HEK293 (cell line): Measurements from ENCODE around the gene CLMN.

Source experiments
- HOXC10 ChIP-seq: sonication (generic); formaldehyde crosslinking; IDR thresholded peaks from 2 replicates; pipeline ENCODE4 v1.8.1; 2023; ENCODE audit warnings: mild to moderate bottlenecking, missing genetic modification reagents
- KLF1 ChIP-seq: fragments of 450-650 bp; formaldehyde crosslinking; IDR thresholded peaks from 2 replicates; pipeline ENCODE4 v1.5.1; 2016; ENCODE audit warnings: missing biosample characterization, missing genetic modification characterization
- KLF16 ChIP-seq: fragments of 450-650 bp; formaldehyde crosslinking; IDR thresholded peaks from 2 replicates; pipeline ENCODE4 v1.5.1; 2017; ENCODE audit warnings: missing biosample characterization, missing genetic modification characterization
- KLF17 ChIP-seq: fragments of 450-650 bp; formaldehyde crosslinking; IDR thresholded peaks from 2 replicates; pipeline ENCODE4 v1.5.1; 2016; ENCODE audit warnings: missing biosample characterization, missing genetic modification characterization
- PRDM4 ChIP-seq: fragments of 450-650 bp; formaldehyde crosslinking; IDR thresholded peaks from 2 replicates; pipeline ENCODE4 v1.5.1; 2017; ENCODE audit warnings: missing biosample characterization, missing genetic modification characterization
- RBAK ChIP-seq: fragments of 450-650 bp; formaldehyde crosslinking; IDR thresholded peaks from 2 replicates; pipeline ENCODE4 v1.5.1; 2016; ENCODE audit warnings: missing biosample characterization, missing genetic modification characterization
- SP3 ChIP-seq: fragments of 450-650 bp; formaldehyde crosslinking; IDR thresholded peaks from 2 replicates; pipeline ENCODE4 v1.5.1; 2016; ENCODE audit warnings: missing biosample characterization, missing genetic modification characterization
- TCF7L2 ChIP-seq: IDR thresholded peaks from 2 replicates; pipeline ENCODE4 v1.6.1; 2011; ENCODE audit warnings: low read depth, mild to moderate bottlenecking, inconsistent platforms, low read length, moderate library complexity, borderline replicate concordance
- ZBTB48 ChIP-seq: fragments of 450-650 bp; formaldehyde crosslinking; IDR thresholded peaks from 2 replicates; pipeline ENCODE4 v1.5.1; 2016; ENCODE audit warnings: missing biosample characterization, missing genetic modification characterization
- ZNF157 ChIP-seq: fragments of 450-650 bp; formaldehyde crosslinking; IDR thresholded peaks from 2 replicates; pipeline ENCODE4 v1.5.1; 2016; ENCODE audit warnings: missing biosample characterization, missing genetic modification characterization
- ZNF184 ChIP-seq: fragments of 450-650 bp; IDR thresholded peaks from 2 replicates; pipeline ENCODE4 v1.5.1; 2018; ENCODE audit warnings: missing biosample characterization, mild to moderate bottlenecking, missing genetic modification characterization
- ZNF214 ChIP-seq: fragments of 450-650 bp; formaldehyde crosslinking; IDR thresholded peaks from 2 replicates; pipeline ENCODE4 v1.5.1; 2017; ENCODE audit warnings: missing biosample characterization, mild to moderate bottlenecking, missing genetic modification characterization, borderline replicate concordance
- ZNF280D ChIP-seq: fragments of 450-650 bp; formaldehyde crosslinking; IDR thresholded peaks from 2 replicates; pipeline ENCODE4 v1.5.1; 2016; ENCODE audit warnings: missing biosample characterization, missing genetic modification characterization
- ZNF391 ChIP-seq: fragments of 450-650 bp; formaldehyde crosslinking; IDR thresholded peaks from 2 replicates; pipeline ENCODE4 v1.5.1; 2016; ENCODE audit warnings: low read depth, missing biosample characterization, missing genetic modification characterization, borderline replicate concordance
- ZNF394 ChIP-seq: fragments of 450-650 bp; formaldehyde crosslinking; IDR thresholded peaks from 2 replicates; pipeline ENCODE4 v1.5.1; 2016; ENCODE audit warnings: missing biosample characterization, missing genetic modification characterization, mild to moderate bottlenecking, moderate library complexity, borderline replicate concordance
- ZNF433 ChIP-seq: fragments of 450-650 bp; formaldehyde crosslinking; IDR thresholded peaks from 2 replicates; pipeline ENCODE4 v1.5.1; 2016; ENCODE audit warnings: missing biosample characterization, missing genetic modification characterization, low read depth
- ZNF529 ChIP-seq: fragments of 450-650 bp; formaldehyde crosslinking; IDR thresholded peaks from 2 replicates; pipeline ENCODE4 v1.5.1; 2017; ENCODE audit warnings: missing genetic modification characterization, missing biosample characterization; ENCODE audit not compliant: insufficient replicate concordance
- ZNF530 ChIP-seq: fragments of 450-650 bp; formaldehyde crosslinking; IDR thresholded peaks from 2 replicates; pipeline ENCODE4 v1.5.1; 2016; ENCODE audit warnings: low read depth, missing biosample characterization, missing genetic modification characterization
- ZNF623 ChIP-seq: fragments of 450-650 bp; formaldehyde crosslinking; IDR thresholded peaks from 2 replicates; pipeline ENCODE4 v1.5.1; 2016; ENCODE audit warnings: missing biosample characterization, missing genetic modification characterization
- ZNF626 ChIP-seq: fragments of 450-650 bp; sonication (Bioruptor Pico); formaldehyde crosslinking; IDR thresholded peaks from 2 replicates; pipeline ENCODE4 v1.5.1; 2018; ENCODE audit warnings: missing biosample characterization, missing genetic modification characterization, inconsistent platforms
- ZNF639 ChIP-seq: fragments of 450-650 bp; formaldehyde crosslinking; IDR thresholded peaks from 2 replicates; pipeline ENCODE4 v1.5.1; 2016; ENCODE audit warnings: missing biosample characterization, missing genetic modification characterization
- ZNF704 ChIP-seq: fragments of 450-650 bp; formaldehyde crosslinking; IDR thresholded peaks from 2 replicates; pipeline ENCODE4 v1.5.1; 2016; ENCODE audit warnings: missing biosample characterization, missing genetic modification characterization
- ZNF76 ChIP-seq: fragments of 450-650 bp; formaldehyde crosslinking; IDR thresholded peaks from 2 replicates; pipeline ENCODE4; 2016; ENCODE audit warnings: low read depth, missing biosample characterization, missing genetic modification characterization, borderline replicate concordance
- ZNF791 ChIP-seq: fragments of 450-650 bp; formaldehyde crosslinking; IDR thresholded peaks from 2 replicates; pipeline ENCODE4 v1.5.1; 2016; ENCODE audit warnings: missing biosample characterization, missing genetic modification characterization
- ZNF843 ChIP-seq: fragments of 450-650 bp; formaldehyde crosslinking; IDR thresholded peaks from 2 replicates; pipeline ENCODE4 v1.5.1; 2016; ENCODE audit warnings: missing biosample characterization, missing genetic modification characterization
- ZSCAN16 ChIP-seq: fragments of 450-650 bp; formaldehyde crosslinking; IDR thresholded peaks from 2 replicates; pipeline ENCODE4 v1.5.1; 2016; ENCODE audit warnings: missing biosample characterization, missing genetic modification characterization
- ZSCAN23 ChIP-seq: fragments of 450-650 bp; formaldehyde crosslinking; IDR thresholded peaks from 2 replicates; pipeline ENCODE4 v1.5.1; 2016; ENCODE audit warnings: missing biosample characterization, missing genetic modification characterization
- ZSCAN30 ChIP-seq: fragments of 450-650 bp; IDR thresholded peaks from 2 replicates; pipeline ENCODE4 v1.5.1; 2018; ENCODE audit warnings: missing biosample characterization, mild to moderate bottlenecking, missing genetic modification characterization, moderate library complexity

CLMN gene

GRCh38 chr14:95157327-95158189 lies 162.2 kb downstream of the CLMN start, which contains the start of gene DICER1 (continued):
- TF ChIP-seq ZNF76 (tag by site-specific recombination): peak; percentile 81; the same call in 1 of the 2 replicates
- TF ChIP-seq ZSCAN16: no peak; the same call in 1 of the 2 replicates
- TF ChIP-seq PRDM4 (tag by site-specific recombination): no peak; the same call in 1 of the 2 replicates
- TF ChIP-seq ZNF157 (tag by site-specific recombination): no peak
- peak; percentile 31; the same call in 1 of the 2 replicates for TF ChIP-seq ZSCAN23 (tag by site-specific recombination)
- peak; percentile 66; the same call in 1 of the 2 replicates for TF ChIP-seq ZNF639 (tag by site-specific recombination)
- TF ChIP-seq ZNF791 (tag by site-specific recombination): no peak
- peak; percentile 71 for TF ChIP-seq KLF1
- no peak for TF ChIP-seq ZNF704 (tag by site-specific recombination)
- TF ChIP-seq ZNF433 (tag by site-specific recombination): no peak
- TF ChIP-seq SP3: peak; percentile 89
- no peak for TF ChIP-seq ZNF530 (tag by site-specific recombination)
- TF ChIP-seq ZNF394 (tag by site-specific recombination): no peak
- no peak for TF ChIP-seq TCF7L2
- TF ChIP-seq ZNF214 (tag by site-specific recombination): no peak
- TF ChIP-seq ZSCAN30 (tag by site-specific recombination): peak; percentile 65; the same call in 1 of the 2 replicates
- TF ChIP-seq ZNF184 (tag by site-specific recombination): no peak
- TF ChIP-seq ZNF529 (tag by site-specific recombination): no peak
- peak; percentile 95 for TF ChIP-seq KLF16 (tag by site-specific recombination)
- TF ChIP-seq ZNF626: no peak
- 0 out of 2 replicates have a peak, but pooled peaks have one; percentile 40 for TF ChIP-seq ZNF843
- no peak for TF ChIP-seq HOXC10 (CRISPR knock-in tag)
- TF ChIP-seq RBAK: no peak
- peak; percentile 72; the same call in 1 of the 2 replicates for TF ChIP-seq ZNF391 (tag by site-specific recombination)
- peak; percentile 87 for TF ChIP-seq KLF17 (tag by site-specific recombination)
- TF ChIP-seq ZBTB48 (tag by site-specific recombination): no peak
- TF ChIP-seq ZNF280D (tag by site-specific recombination): no peak
- TF ChIP-seq ZNF623: no peak; the same call in 1 of the 2 replicates
